Neural cell (in vitro differentiated cells): Measurements from ENCODE around the gene SEZ6.

ENCODE experiments used
- CTCF ChIP-seq: fragments of 450-650 bp; IDR thresholded peaks from 2 replicates; pipeline ENCODE4 v1.5.1; 2014; ENCODE audit warnings: antibody characterized with exemption, mild to moderate bottlenecking, moderate library complexity; ENCODE audit not compliant: poor library complexity, severe bottlenecking
- EZH2 ChIP-seq: fragments of 200-600, 300-800 bp; shearing (Covaris generic), sonication (generic); IDR thresholded peaks from 2 replicates; pipeline ENCODE4 v1.6.1; 2014; ENCODE audit warnings: antibody characterized with exemption, low read length, borderline replicate concordance, mild to moderate bottlenecking; ENCODE audit not compliant: insufficient read depth, poor library complexity, severe bottlenecking

GRCh38 chr17:29004081-29004692 is 1.6 kb downstream of the SEZ6 start:
- no peak for TF ChIP-seq CTCF
- no peak for TF ChIP-seq EZH2
